ENCODE results near the gene TOLLIP. TPM values are rescaled to one million over a fixed set of nuclear protein-coding genes. Genes with fewer than 3 reads are reported as not detected.
A peak's percentile ranks its signal among the peaks of the same experiment; 100 is the strongest.

Gene TOLLIP
- total and polyA plus RNA-seq, 2 of the 8 experiments (the other 6 are each of a cell fraction or from before 2014, with no cell fraction given), result 23.7 to 34.7 TPM

DNA sequence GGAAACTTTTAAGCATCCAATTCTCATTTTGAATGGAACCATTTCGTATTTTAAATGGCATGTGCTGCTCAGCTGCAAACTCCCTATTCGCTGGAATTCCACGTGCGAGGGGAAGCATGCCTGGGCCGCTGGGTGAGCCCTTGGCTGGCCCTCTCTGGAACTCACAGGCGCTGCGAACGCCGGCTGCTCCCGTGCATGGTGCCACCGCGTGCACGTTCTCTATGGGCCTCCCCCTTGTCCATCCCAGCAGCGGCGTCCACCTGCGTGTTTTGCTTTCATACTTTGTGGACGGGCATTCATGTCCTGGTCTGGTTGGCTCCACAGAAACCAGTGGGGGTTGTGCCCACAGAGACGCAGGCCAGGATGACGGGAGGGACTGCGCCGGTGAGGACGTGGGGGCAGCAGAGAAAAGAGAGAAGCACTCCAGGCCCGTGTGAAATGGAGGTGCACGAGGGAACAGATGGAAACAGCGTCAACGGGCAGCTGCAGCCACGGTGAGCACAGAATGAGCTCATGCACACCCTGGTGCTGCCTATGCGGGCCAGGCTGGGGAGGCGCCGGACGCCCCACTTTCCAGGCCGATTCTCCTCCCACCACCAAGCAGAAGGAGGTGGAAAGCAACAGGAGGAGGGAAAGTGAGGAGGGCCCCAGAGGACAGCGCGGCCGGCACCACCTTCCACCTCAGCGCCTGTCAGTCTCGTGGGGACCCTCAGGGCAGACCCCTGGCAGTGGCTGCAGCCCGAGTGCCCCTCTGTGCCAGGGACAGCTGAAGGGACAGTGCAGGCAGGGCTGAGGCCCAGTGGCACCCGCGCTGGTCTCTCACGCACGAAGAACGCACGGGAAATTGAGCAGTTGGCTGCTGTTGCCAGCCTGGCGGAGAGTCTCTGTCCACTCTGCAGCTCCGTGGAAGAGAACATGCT is 29.1 kb downstream of the TOLLIP start:
- H3K4me1 ChIP-seq (replicated peaks in 1 of 4; ENCODE audit: control insufficient read depth in 3 of 4, insufficient read depth in 4 of 4, low read length in 3 of 4), result no peaks in the 10 kb centered on the region; a peak in 1 of 7 replicates
- peaks cover 0 to 15% of the 10 kb centered on the region in 2 experiments for H4K20me1 ChIP-seq (replicated peaks in 1 of 2; ENCODE audit: control insufficient read depth in 1 of 2, insufficient read depth in 2 of 2, low read length in 2 of 2)
- H3K4me3 ChIP-seq (ENCODE audit: extremely low read depth in 1 of 4, insufficient read depth in 2 of 4, low read depth in 3 of 4, low read length in 4 of 4), result no peak overlapping the region
- H2BK120ac ChIP-seq (replicated peaks; ENCODE audit: low read depth, low read length), result no peak overlapping the region
- peaks cover 4 to 14% (median 11%) of the 10 kb centered on the region in 4 experiments; a peak in 6 of 8 replicates for H3K36me3 ChIP-seq (ENCODE audit: control insufficient read depth in 2 of 4, insufficient read depth in 4 of 4, low read length in 3 of 4)
- no peak overlapping the region for H2BK15ac ChIP-seq (ENCODE audit: low read length)
- H3K79me1 ChIP-seq (ENCODE audit: low read depth, low read length), result peaks cover 6% of the 10 kb centered on the region; the same call in 1 of the 2 replicates
- no peaks in the 10 kb centered on the region for H3K27me3 ChIP-seq (replicated peaks in 1 of 4; ENCODE audit: control insufficient read depth in 3 of 4, extremely low read depth in 1 of 4, insufficient read depth in 3 of 4, low read length in 3 of 4)
- no peak overlapping the region for H4K91ac ChIP-seq (replicated peaks; ENCODE audit: insufficient read length, low read length)
- no peaks in the 10 kb centered on the region for H3K79me2 ChIP-seq (ENCODE audit: control insufficient read depth in 1 of 2, insufficient read depth in 2 of 2, low read length in 2 of 2)
- ChIA-PET POLR2A (ENCODE audit: partially characterized antibody) (no interaction called here), CTCF (ENCODE audit: partially characterized antibody) (interaction anchor here (1.0 kb wide), 2 partner anchors 11 to 18 kb away, joined by 3 read pairs; no protein-coding TSS in a partner anchor)
- H3K18ac ChIP-seq (ENCODE audit: extremely low read depth, low read length), result no peak overlapping the region
- no peaks in the 10 kb centered on the region for H3K9me3 ChIP-seq (ENCODE audit: insufficient read depth in 2 of 2, low read depth in 1 of 2, low read length in 1 of 2)
- no peak overlapping the region for H2BK5ac ChIP-seq (ENCODE audit: low read depth, low read length)
- H3K56ac ChIP-seq (replicated peaks; ENCODE audit: insufficient read length, low read depth, low read length), result no peak overlapping the region
- H4K8ac ChIP-seq (ENCODE audit: extremely low read depth, insufficient read depth, low read length), result 0 out of 2 replicates have a peak overlapping the region, but pooled peaks have one; percentile 68
- H3K4me2 ChIP-seq (ENCODE audit: insufficient read depth in 1 of 2, low read depth in 2 of 2, low read length in 2 of 2), result no peak overlapping the region
- no peak for DNase-seq (ENCODE audit: low read depth in 1 of 2, low spot score in 2 of 2)
- no peak overlapping the region for H3K14ac ChIP-seq (ENCODE audit: insufficient read length)
- no peak overlapping the region for H3K9ac ChIP-seq (replicated peaks in 1 of 4; ENCODE audit: extremely low read depth in 1 of 4, low read depth in 3 of 4, low read length in 3 of 4)
- 88% methylated on average over 41 of the region's 46 CpGs; no CpG with 5 or more reads in 1 of the 2 experiments for WGBS, 2 experiments (ENCODE audit: extremely low coverage in 1 of 2, insufficient coverage in 1 of 2, insufficient read length in 1 of 2, insufficient replicate concordance in 2 of 2, low coverage in 1 of 2, low lambda C conversion rate in 2 of 2, missing lambda C conversion rate in 1 of 2)
- no peak overlapping the region for H3K27ac ChIP-seq (ENCODE audit: low read depth, low read length)
- no peak overlapping the region for H3K4ac ChIP-seq (replicated peaks; ENCODE audit: insufficient read length, low read depth, low read length)
- H2BK12ac ChIP-seq (ENCODE audit: low read depth, low read length), result no peak overlapping the region
- H3K23me2 ChIP-seq (ENCODE audit: low read depth, low read length), result no peaks in the 10 kb centered on the region
- no peak overlapping the region for H3K23ac ChIP-seq (ENCODE audit: insufficient read length)
- no peak for FAIRE-seq
- H2BK20ac ChIP-seq (ENCODE audit: low read length), result no peak overlapping the region
- H2AFZ ChIP-seq (ENCODE audit: low read length), result no peak overlapping the region
- H4K5ac ChIP-seq (ENCODE audit: insufficient read length, low read depth, low read length), result no peak overlapping the region
- no peak overlapping the region for H2AK5ac ChIP-seq (ENCODE audit: low read depth, low read length)
- no peak for TF ChIP-seq TCF12 (IDR thresholded peaks at IDR 0.05; ENCODE audit: low read depth, low read length)
- TF ChIP-seq, protein P1, sequence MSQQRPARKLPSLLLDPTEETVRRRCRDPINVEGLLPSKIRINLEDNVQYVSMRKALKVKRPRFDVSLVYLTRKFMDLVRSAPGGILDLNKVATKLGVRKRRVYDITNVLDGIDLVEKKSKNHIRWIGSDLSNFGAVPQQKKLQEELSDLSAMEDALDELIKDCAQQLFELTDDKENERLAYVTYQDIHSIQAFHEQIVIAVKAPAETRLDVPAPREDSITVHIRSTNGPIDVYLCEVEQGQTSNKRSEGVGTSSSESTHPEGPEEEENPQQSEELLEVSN (IDR thresholded peaks at IDR 0.05), result no peak
- TF ChIP-seq ZNF274 (IDR thresholded peaks at IDR 0.05; ENCODE audit: borderline replicate concordance, extremely low read depth, low read length), result no peak
- no peak for TF ChIP-seq BRCA1 (IDR thresholded peaks at IDR 0.05; ENCODE audit: low read depth, low read length)
- no peak for TF ChIP-seq ASH2L (IDR thresholded peaks at IDR 0.05; ENCODE audit: low read length)
- no peak for TF ChIP-seq RAD21 (IDR thresholded peaks at IDR 0.05 in 1 of 2, conservative IDR thresholded peaks at IDR 0.05 in 1 of 2; ENCODE audit: low read depth in 2 of 2, low read length in 2 of 2)
- no peak for TF ChIP-seq SP1 (IDR thresholded peaks at IDR 0.05; ENCODE audit: low read depth, low read length)
- no peak for TF ChIP-seq CTCF (IDR thresholded peaks at IDR 0.05; ENCODE audit: control extremely low read depth in 1 of 3, insufficient read depth in 1 of 3, low read depth in 1 of 3, low read length in 3 of 3)
